ENCODE data around the gene GDAP1L1. TPM values are rescaled to one million over a fixed set of nuclear protein-coding genes. Genes with fewer than 3 reads are reported as not detected.

The GDAP1L1 gene
- total and polyA plus RNA-seq, 2 donors from 2014 or later: not detected

DNA sequence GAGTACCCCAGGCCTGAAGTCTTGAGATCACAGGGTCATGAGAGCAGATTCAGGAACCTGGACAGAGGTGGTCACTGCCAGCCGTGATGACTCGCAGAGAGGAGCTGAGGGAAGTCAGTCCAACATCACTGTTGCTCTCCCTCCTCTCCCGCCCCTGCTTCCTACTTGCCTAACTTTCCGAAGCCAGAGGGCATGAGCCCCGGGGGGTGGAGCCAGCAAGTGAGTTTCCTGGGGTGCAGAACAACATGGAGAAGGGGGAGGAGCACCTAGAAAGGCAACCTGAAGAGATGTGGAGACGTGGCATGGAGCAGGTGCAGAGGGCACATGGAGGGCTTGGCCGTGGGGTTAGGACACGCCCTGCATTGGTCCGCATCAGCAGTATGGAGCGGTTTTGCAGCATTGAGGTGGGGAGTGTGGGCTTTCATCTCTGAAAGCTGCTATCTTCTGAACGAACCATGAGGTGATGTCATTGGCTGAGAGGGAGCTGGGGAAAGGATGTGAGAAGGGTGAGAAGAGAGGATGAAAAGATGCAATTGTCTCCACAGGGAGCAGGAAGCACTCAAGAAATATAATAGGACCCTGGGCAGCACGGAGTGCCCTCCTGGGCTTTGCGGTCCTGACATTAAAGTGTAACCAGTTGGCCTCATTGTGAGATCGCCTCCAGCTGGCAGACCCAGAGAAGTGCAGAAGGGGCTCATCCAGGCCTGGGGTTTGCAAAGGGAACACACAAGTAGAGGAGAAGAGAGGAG is 25.0 kb downstream of the GDAP1L1 start:
- H3K27me3 ChIP-seq (ENCODE audit: control insufficient read depth, insufficient read depth, low read length): no peaks in the 10 kb centered on the region
- no peak overlapping the region for H3K9ac ChIP-seq (ENCODE audit: low read length in 3 of 3)
- no peak overlapping the region for H3K4me3 ChIP-seq (ENCODE audit: low read length in 3 of 3)
- TF ChIP-seq, protein P1, sequence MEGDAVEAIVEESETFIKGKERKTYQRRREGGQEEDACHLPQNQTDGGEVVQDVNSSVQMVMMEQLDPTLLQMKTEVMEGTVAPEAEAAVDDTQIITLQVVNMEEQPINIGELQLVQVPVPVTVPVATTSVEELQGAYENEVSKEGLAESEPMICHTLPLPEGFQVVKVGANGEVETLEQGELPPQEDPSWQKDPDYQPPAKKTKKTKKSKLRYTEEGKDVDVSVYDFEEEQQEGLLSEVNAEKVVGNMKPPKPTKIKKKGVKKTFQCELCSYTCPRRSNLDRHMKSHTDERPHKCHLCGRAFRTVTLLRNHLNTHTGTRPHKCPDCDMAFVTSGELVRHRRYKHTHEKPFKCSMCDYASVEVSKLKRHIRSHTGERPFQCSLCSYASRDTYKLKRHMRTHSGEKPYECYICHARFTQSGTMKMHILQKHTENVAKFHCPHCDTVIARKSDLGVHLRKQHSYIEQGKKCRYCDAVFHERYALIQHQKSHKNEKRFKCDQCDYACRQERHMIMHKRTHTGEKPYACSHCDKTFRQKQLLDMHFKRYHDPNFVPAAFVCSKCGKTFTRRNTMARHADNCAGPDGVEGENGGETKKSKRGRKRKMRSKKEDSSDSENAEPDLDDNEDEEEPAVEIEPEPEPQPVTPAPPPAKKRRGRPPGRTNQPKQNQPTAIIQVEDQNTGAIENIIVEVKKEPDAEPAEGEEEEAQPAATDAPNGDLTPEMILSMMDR (IDR thresholded peaks at IDR 0.05; ENCODE audit: borderline replicate concordance, extremely low read depth, insufficient read depth): no peak
- H3K36me3 ChIP-seq (ENCODE audit: control insufficient read depth in 2 of 3, insufficient read depth in 3 of 3, low read length in 3 of 3): no peaks in the 10 kb centered on the region
- no peak for FAIRE-seq
- no peaks in the 10 kb centered on the region for H3K9me3 ChIP-seq (ENCODE audit: control insufficient read depth in 2 of 3, insufficient read depth in 1 of 3, low read length in 3 of 3)
- H3K27ac ChIP-seq (ENCODE audit: low read depth in 2 of 2, low read length in 2 of 2): no peak overlapping the region
- no peak for DNase-seq
- intact Hi-C loops (cut with DNase I): no loop called here
- H3K4me1 ChIP-seq (ENCODE audit: control insufficient read depth in 2 of 3, insufficient read depth in 2 of 3, low read depth in 1 of 3, low read length in 3 of 3): no peaks in the 10 kb centered on the region

DNA sequence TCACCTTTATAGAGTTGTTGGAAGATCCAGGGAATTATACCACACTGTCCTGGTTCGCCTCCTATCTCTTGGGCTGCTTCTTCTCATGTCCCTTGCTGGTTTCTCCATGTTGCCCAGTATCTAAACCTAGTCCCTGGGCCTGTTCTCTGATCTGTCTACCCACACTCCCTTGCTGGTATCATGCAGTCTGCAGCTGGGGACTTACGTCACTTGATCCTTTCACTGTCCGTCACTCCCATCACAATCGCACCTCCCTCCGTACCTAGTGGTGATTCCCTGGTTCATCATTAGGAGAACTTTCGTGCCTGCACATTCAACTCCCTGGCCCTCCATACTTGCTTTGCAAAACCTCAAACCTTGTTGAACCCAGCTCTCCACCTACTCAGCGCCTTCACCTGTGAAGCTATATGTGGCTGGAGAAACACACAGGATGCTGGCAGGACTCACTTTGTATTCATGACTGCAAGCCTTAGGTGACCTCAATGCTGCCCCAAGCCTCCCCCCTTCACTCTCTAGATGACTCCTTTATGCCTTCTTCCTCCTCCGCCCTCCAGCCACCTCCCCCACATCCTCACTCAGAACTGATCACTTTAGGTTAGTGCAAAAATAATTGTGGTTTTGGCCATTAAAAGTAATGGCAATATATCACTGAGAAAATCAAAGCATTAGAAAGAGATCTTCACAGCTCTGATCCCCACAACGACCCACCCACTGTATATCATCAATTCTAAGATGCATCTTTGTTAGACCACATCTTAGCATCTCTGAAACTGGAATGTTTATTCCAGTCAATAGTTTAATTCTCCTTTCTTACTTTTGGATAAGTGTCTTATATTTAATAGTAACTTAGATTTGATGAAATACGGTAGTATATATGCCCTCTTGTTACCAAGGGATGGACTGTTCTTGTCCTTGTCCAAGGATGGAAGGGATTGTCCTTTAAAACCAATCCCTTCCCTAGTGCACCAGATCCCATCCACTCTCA is 26.4 kb downstream of the GDAP1L1 start:
- TF ChIP-seq, protein P1 (IDR thresholded peaks at IDR 0.05; ENCODE audit: borderline replicate concordance, extremely low read depth, insufficient read depth): no peak

DNA sequence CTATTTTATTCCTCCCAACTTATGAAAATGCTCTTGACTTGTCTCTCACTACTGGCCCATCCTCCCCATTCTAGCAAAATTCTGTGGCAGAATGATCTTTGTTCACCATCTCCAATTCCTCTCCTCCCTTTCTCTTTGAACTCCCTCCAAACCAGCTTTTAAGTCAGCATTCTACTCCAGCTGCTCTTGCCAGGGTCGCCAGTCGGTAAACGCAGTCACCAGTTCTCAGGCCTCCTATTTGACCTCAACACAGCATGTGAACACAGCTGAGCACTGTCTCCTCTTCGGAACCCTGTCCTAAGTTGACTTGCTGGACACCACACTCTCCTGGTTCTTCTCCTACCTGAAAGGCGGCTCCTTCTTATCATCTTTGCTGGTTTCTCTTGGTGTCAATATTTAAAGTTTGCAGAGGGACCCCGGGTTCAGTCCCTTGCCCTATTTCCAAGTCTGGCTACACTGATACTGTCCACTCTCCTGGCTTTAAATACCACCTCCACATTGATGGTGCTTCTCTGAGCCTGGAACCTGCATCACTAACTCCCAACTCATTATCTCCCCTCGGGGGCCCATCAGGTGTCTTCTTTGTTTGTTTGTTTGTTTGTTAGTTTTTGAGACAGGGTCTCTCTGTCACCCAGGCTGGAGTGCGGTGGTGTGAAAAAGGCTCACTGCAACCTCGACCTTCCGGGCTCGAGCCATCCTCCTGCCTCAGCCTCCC is 27.4 kb downstream of the GDAP1L1 start:
- TF ChIP-seq, protein P1 (IDR thresholded peaks at IDR 0.05; ENCODE audit: borderline replicate concordance, extremely low read depth, insufficient read depth): no peak
- Histone ChIP-seq H3K27ac (ENCODE audit: low read depth in 2 of 2, low read length in 2 of 2) (no peak overlapping the region), H3K36me3 (ENCODE audit: control insufficient read depth in 2 of 3, insufficient read depth in 3 of 3, low read length in 3 of 3) (no peaks in the 10 kb centered on the region), H3K9ac (ENCODE audit: low read length in 3 of 3) (no peak overlapping the region), H3K27me3 (ENCODE audit: control insufficient read depth, insufficient read depth, low read length) (no peaks in the 10 kb centered on the region), H3K4me3 (ENCODE audit: low read length in 3 of 3) (no peak overlapping the region), H3K4me1 (ENCODE audit: control insufficient read depth in 2 of 3, insufficient read depth in 2 of 3, low read depth in 1 of 3, low read length in 3 of 3) (no peaks in the 10 kb centered on the region), H3K9me3 (ENCODE audit: control insufficient read depth in 2 of 3, insufficient read depth in 1 of 3, low read length in 3 of 3) (no peaks in the 10 kb centered on the region)
- no peak for FAIRE-seq
- intact Hi-C loops (cut with DNase I): no loop called here
- DNase-seq: no peak

More for the DNA sequence above, 26.4 kb downstream of the GDAP1L1 start:
- FAIRE-seq (no peak), DNase-seq (no peak)
- H3K9me3 ChIP-seq (ENCODE audit: control insufficient read depth in 2 of 3, insufficient read depth in 1 of 3, low read length in 3 of 3): no peaks in the 10 kb centered on the region
- no peaks in the 10 kb centered on the region for H3K36me3 ChIP-seq (ENCODE audit: control insufficient read depth in 2 of 3, insufficient read depth in 3 of 3, low read length in 3 of 3)
- intact Hi-C loops (cut with DNase I): no loop called here
- H3K4me1 ChIP-seq (ENCODE audit: control insufficient read depth in 2 of 3, insufficient read depth in 2 of 3, low read depth in 1 of 3, low read length in 3 of 3): no peaks in the 10 kb centered on the region
- no peak overlapping the region for H3K9ac ChIP-seq (ENCODE audit: low read length in 3 of 3)
- H3K27ac ChIP-seq (ENCODE audit: low read depth in 2 of 2, low read length in 2 of 2): no peak overlapping the region
- no peak overlapping the region for H3K4me3 ChIP-seq (ENCODE audit: low read length in 3 of 3)
- H3K27me3 ChIP-seq (ENCODE audit: control insufficient read depth, insufficient read depth, low read length): no peaks in the 10 kb centered on the region
